NCI-H748 treated with DMSO at 0.1 percent for 48 hours (cell line): ENCODE data around the gene SMCHD1.
"Not testable (repeated sequence)": the region's sequence is repeated elsewhere in the genome, so short reads cannot be mapped to it uniquely, and the experiment has no call there.

Source experiments
- DNase-seq: peaks from one replicate; lab custom pipeline; 2025; lab: John Stamatoyannopoulos, UW

The SMCHD1 gene

DNA sequence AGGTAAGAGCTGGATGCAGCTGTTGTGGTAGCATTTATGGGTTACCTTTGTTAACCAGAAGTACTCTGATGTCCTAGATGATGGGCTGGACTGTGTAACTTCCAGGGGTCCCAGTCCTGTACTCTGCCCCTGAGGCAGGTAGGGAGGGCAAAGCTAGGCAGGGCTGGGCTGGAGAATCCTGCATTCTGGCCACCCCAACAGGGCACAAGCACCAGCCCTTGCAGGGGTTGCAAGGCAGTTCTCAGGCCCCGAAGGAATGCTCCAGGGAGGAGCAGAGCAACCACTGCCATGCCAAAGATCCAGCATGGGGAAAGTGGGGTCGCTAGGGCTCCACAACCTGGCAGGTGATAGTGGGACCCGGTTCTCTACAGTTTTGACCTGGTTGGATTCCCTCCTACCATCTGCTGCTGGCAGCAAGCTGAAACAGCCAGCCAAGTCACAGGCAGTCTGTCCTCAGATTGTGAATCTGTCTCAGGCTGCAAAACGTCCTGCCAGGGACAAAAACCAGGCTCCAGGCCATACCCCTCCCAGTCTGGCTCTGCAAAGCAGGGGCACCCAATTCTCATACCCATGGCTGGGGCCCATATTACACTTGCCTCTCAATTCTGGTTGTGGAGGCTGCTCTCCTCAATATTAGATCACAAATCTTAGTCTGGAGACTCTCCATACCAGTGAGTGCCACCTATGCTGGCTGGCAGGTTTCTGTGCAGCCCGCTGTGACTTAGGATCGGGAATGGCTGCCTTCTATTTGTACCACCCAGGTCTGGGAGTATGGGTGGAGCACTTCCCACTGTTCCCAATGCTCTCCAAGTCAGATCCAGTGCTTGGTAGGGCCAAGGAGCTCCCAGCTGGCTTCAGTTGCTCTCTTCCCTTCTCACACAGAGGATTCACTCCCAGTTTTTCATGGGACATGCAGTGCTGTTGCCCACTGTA lies 61.1 kb downstream of the SMCHD1 start:
- no peak for DNase-seq

DNA sequence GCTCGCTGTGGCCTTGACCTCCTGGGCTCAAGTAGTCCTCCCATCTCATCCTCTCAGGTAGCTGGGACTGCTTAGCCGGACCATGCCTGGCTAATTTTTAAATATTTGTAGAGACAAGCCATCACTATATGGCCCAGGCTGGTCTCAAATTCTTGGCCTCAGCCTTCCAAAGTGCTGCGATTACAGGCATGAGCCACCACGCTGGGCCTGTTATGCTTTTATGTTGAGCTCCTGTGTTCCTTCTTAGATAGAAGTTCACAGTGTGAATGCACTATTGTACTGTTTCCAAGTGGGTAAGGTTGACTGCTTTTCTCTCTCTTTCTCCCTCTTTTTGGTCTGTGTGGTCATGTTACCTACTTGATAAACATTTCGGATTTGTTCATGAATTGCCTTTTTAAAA lies 61.9 kb downstream of the SMCHD1 start:
- no peak for DNase-seq

DNA sequence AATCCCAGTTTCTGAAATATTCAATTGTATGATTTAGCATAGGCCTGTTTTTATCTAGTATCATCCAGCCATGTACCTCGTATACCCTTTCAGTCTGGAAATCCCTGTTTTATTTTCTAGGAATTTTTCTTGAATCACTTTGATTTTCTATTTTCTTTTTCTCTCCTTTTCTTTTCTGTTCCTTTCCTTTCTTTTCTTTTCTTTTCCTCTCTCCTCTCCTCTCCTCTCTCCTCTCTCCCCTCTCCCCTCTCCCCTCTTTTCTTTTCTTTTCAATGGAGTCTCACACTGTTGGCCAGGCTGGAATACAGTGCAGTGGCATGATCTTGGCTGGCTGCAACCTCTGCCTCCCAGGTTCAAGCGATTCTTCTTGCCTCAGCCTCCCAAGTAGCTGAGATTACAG lies 63.5 kb downstream of the SMCHD1 start:
- no peak for DNase-seq

DNA sequence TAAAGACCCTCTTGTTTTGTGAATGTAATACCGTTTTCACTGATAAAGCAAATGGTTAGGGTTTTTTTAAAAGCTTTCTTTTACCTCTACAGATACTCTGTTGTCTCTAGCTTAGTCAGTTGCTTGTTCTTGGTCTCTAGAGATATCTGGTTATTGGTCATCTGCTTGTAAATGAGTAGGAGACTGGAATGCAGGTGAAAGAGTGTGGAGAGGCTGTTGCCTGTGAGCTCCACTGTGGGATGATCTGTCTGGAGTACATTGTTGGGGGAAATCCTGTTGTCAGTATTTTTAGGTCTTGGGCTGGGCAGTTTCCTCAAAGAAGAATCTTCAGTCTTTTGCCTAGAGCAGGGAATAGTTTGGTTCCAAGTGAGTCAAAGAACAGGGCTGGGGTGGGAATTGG lies 67.7 kb downstream of the SMCHD1 start:
- no peak for DNase-seq

DNA sequence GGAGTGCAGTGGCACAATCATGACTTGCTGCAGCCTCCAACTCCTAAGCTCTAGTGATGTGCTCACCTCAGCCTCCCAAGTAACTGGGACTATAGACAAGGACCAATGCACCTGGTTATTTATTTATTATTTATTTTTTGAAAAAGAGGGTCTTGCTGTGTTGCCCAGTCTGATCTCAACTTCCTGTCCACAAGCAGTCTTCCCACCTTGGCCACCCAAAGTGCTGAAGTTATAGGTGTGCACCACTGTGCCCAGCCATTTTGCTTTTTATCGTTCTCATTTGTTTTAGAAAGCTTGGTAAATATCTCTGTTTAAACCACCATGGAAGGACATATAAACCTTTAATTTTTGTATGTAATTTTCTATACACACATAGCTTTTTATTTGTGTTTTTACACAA lies 74.2 kb downstream of the SMCHD1 start:
- DNase-seq = no peak

DNA sequence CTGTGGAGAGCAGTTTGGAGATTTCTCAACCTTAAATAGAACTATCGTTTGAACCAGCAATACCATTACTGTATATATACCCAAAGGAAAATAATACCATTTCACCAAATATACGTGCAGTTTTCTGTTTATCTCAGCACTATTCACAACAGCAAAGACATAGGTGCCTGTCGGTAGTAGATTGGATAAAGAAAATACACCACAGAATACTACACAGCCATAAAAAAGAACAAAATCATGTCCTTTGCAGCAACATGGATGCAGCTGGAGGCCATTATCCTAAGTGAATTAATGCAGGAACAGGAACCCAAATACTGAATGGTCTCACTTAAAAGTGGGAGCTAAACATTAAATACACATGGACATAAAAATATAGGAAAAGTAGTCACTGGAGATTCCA lies 81.3 kb downstream of the SMCHD1 start:
- DNase-seq = no peak

DNA sequence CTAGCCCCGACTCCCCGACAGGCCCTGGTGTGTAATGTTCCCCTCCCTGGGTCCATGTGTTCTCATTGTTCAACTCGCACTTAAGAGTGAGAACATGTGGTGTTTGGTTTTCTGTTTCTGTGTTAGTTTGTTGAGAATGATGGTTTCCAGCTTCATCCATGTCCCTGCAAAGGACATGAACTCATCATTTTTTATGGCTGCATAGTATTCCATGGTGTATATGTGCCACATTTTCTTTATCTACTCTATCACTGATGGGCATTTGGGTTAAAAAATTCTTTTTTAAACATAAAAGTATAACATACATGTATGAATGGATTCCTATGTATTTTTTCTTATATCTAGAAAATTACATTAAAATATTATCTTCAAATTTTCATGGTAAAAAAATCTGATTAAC lies 84.6 kb downstream of the SMCHD1 start:
- not testable (repeated sequence) for DNase-seq

DNA sequence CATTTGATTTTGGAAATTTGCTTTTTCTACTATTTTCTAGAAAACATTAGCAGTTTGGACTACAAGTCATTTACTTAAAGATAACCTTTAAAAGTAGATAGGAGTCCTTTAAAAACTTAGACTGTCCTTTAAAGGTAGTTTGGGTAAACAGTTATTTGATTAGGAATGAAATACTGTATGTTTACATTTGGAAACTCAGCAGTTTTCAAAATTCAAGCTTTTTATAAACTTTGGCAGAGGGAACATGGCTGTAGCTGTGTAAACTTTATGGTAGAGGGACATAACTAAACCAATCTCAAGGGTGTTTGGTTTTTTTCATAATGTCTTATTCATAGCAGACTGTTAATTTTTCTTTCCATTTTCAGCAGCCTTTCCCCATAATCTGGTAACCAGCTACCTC lies 90.7 kb downstream of the SMCHD1 start:
- DNase-seq = no peak

DNA sequence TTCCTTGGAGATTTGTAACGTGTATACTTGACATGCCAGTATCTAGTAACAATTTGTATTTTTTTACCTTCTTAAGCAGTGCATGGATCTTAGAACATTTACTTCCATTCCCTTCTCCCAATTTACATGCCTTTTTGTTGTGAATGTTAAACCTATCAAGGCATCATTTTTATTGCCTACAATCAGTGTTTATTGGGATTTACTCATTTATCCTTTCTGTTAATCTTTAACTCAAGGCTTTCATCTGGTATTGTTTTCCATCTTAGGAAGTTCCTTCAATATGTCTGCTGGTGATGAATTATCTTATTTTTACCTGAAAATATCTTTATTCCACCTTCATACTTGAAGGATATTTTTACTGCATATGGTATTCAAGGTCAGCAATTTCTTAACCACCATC lies 102.8 kb downstream of the SMCHD1 start:
- DNase-seq = no peak

DNA sequence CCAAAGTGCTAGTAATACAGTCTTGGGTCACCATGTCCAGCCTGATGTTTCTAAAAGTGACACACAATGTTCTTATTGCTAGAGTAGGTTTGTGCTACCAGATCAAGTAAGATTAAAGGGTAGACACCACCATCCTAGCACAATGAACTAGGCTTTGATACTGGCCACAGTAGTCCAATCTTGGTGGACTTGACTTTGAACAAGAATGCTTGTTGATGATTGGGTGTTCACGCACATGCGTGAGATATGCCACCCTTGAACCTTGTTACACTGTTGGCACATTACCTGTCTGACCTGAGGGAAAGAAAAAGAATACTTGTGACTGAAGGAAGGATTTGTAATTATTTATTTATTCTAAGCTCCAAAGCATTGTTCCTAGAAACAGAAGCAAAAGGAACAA lies 119.1 kb downstream of the SMCHD1 start:
- no peak for DNase-seq

DNA sequence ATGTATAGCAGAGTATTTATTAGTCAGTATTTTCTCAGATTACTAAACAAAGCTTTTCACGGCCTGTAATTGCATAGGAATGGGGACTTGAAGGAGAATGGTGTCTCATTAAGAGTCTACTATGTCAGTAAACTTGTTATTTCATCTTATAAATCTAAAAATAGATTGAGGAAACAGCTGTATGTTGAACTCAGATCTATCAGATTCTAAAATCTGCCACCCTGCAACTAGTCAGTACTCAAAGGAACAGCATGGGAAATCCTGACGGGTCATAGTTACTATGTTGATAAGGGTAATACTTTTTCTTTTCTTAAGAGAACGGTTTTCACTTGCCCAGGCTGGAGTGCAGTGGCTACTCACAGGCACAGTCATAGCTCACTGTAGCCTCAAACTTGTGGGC lies 121.1 kb downstream of the SMCHD1 start:
- DNase-seq = no peak

DNA sequence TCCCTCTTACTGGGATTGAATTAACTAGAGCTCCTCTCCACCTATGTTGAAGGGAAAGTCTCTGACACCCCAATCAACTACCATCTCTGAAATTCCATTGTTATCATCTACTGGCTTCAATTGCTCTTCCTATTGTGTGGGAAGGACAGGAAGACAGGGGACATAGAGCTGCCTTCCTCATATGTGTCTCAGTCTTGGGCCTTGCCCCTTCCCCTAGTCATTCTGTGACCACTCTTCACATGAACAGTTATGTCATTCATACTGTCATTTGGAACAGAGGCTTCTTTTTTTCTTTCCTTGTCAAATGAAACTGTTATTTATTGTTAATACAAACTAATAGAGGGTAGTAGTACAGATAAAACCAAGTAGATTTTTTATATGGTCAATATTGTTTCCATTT lies 121.7 kb downstream of the SMCHD1 start:
- no peak for DNase-seq

DNA sequence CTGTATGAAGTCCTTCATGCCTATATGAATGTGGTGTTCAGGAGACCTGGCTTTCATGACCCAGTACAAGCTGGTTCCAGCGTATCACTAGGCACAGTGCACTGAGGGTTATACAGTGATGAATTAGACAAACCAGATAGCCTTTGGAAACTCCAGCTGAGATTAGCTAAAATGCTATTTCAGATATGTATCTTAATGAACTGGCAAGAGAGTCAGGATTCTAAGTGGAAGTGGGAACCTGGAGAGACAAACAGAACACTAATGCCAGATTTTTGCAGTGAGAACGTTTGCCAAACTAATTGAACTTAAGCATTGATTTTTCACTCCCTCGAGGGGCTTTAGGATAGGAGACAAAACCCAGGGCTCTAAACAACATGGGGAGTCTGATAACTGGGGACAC lies 125.2 kb downstream of the SMCHD1 start:
- no peak for DNase-seq

DNA sequence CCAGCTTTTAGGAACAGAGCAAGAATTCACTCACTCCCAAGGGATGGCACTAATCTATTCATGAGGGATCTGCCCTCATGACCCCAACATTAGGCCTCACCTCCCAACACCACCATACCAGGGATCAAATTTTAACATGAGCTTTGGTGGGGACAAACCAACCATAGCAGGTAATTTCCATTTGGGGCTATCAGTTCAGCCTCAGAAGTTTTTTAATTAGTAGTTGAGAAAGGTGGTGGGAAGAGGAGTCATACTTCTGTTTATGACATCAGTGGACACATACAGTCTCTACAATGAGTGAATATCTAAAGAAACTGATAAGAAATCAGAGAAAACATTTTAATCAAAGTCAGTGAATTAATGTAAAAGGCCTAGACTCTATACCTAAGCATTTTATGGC lies 131.7 kb downstream of the SMCHD1 start:
- no peak for DNase-seq

DNA sequence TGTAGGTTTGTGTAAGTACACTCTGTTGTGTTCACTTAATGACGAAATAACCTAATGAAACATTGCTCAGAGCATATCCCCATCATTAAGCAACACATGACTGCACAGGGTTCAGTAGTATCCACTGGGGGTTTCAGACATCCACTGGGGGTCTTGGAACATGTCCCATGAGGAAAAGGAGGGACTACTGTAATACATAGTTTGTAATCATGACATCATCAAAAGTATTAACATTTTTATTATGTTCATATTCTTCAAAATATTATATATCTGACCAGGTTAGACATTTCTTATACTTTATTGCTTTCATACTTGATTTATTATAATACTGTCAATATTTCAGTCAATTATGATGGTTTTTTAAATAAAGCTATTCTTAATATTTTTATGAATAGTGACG lies 136.9 kb downstream of the SMCHD1 start:
- no peak for DNase-seq

DNA sequence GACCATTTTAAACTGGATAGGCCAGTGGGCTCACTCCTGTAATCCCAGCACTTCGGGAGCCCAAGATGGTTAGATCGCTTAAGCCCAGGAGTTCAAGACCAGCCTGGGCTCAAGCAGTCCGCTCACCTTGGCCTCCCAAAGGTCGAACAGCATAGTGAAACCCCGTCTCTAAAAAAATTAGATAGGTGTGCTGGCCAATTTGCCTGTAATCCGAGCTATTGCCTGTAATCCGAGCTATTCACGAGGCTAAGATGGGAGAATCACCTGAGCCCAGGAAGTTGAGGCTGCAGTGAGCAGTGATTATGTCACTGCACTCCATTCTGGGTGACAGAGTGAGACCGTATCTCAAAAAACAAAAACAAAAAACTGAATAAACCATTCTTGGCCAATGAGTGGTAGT lies 138.6 kb downstream of the SMCHD1 start:
- DNase-seq = no peak

DNA sequence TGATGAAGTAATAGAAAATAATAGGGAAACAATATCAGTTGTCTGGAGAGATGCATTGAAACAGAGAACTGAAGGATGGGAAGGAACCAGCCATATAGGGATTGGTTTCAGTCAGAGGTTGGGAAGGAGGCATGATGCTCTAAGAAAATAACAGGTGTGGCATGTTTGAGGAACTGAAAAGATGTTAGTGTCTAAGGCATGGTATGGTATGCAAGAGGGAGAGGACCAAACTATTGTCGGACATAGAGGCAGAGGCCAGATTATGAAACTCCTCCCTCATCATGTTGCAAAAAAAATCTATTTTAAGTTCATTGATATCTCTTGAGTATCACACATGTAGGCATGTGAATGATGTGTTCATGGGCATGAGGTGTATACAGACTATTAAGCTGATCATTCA lies 142.4 kb downstream of the SMCHD1 start:
- DNase-seq = no peak

DNA sequence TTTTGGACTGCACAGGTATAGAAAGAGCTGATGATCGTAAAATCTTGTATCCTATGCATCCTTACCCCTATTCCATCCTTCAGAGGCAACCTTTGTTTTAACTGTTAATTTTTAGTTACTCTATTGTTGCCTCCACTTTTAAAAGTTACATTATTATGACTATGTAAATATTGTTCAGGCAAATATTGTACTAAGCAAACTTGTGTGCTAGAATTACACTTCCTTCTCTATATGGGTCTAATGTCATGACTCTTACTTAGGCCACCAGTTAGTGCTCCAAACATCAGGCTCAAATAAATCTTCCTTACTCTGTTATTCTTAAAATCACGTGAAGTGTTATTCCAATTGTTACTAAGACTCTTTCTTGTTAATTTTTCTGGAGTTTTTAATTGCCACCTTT lies 143.8 kb downstream of the SMCHD1 start:
- DNase-seq = no peak

DNA sequence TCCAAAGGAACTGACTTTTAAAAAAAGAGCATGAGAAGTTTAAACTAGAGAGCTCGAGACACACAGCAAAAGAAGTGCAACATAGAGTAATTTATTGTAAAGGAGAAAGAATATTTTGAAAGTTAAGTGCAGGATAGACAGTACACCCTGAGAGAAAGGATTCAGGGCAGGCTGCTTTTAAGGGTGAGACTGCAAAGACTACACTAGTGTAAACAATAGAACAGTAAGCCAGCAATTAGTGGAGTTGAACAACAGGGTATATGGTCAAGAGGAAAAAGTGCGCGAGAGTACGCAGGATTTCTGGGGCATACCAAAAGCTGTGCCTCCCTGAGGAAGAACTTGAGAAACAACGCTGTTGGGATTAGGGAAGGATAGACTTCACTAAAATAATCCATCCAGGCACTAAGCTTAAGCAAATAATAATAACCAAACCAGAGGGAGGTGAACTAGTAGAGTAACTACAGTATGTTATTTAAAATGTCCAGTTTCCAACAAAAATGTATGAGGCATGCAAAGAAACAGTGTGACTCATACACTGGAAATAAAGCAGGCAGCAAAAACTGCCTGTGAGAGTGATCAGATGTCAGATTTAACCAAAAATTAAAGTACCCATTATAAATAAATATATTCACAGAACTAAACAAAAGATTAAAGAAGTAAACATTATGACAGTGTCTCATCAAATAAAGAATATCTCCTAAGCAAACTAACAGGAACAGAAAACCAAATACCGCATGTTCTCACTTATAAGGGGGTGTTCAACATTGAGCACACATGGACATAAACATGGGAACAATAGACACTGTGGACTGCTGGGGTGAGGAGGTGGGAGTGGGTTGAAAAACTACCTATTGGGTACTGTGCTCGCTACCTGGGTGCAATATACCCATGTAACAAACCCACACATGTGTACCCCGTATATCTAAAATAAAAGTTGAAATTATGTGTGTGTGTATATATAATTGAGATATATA lies 150.7 kb downstream of the SMCHD1 start:
- no peak for DNase-seq

DNA sequence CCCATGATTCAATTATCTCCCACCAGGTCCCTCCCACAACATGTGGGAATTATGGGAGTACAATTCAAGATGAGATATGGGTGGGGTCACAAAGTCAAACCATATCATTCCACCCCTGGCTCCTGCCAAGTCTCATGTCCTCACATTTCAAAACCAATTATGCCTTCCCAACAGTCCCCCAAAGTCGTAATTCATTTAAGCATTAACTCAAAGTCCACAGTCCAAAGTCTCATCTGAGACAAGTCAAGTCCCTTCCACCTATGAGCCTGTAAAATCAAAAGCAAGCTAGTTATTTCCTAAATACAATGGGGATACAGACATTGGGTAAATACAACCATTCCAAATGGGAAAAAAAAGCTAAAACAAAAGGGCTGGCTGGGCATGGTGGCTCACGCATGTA lies 153.1 kb downstream of the SMCHD1 start:
- not testable (repeated sequence) for DNase-seq

DNA sequence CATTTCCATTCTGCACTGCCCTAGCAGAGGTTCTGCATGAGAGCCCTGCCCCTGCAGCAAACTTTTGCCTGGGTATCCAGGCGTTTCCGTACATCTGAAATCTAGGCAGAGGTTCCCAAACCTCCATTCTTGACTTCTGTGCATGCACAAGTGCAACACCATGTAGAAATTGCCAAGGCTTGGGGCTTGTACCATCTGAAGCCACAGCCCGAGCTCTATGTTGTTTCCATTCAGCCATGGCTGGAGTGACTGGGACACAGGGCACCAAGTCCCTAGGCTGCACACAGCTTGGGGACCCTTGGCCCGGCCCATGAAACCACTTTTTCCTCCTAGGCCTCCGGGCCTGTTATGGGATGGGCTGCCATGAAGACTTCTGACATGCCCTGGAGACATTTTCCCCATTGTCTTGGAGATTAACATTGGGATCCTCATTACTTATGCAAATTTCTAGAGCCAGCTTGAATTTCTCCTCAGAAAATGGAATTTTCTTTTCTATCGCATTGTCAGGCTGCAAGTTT lies 154.2 kb downstream of the SMCHD1 start:
- DNase-seq = not testable (repeated sequence)

DNA sequence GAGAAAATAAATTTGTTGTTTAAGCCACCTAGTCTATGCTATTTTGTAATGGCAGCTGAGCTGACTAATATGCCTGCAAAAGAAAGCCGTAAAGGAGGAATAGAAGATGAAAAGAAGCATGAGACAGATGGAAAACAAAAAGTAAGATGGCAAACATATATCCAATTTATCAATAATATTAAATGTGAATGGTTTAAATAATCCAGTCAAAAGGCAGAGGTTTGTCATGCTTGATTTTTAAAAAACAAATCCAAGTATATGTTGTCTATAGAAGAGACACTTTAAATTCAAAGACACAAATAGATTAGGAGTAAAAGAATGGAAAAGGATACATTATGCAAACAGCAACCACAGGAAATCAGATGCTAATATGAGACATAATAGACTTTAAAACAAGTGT lies 155.9 kb downstream of the SMCHD1 start:
- no peak for DNase-seq

DNA sequence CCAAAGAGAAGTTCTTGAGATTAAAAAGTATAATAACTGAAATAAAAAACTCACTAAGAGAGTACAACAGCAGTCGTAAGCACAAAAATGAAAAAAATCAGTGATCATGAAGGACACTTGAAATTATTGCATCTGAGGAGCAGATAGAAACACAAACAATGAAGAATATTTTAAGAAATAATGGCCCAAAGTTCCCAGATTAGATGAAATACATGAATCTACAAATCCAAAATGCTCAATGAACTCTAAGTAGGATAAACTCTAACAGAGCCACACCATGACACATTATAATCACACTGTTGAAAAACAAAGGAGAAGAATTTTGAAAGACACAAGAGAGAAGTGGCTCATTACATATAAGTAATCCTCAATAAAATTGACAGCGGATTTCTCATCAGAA lies 159.4 kb downstream of the SMCHD1 start:
- no peak for DNase-seq
